CD4-positive, CD25-positive, alpha-beta regulatory T cell (primary cell): ENCODE measurements around the gene TUT4. TPM values are rescaled to one million over a fixed set of nuclear protein-coding genes. Genes with fewer than 3 reads are reported as not detected.

Source experiments
- ATAC-seq, 2 donors: fragments of 150-1000 bp; cut with Tn5 transposase; one replicate each; pipeline ENCODE4 v1.10.0; 2021; ENCODE audit warnings: low read depth in 2 of 2, moderate number of reproducible peaks in 2 of 2, moderate library complexity in 1 of 2
- DNase-seq, 3 donors: peaks; one replicate each; pipeline versions ENCODE4 v3.0.0 to v3.0.0-alpha.2; 2012 to 2022; ENCODE audit warnings: mixed read lengths in 1 of 3
- H3K27ac ChIP-seq: one replicate; pipeline ENCODE4 v1.7.0; 2013; ENCODE audit warnings: mild to moderate bottlenecking, low read length; ENCODE audit not compliant: insufficient read depth, poor library complexity, severe bottlenecking
- H3K27me3 ChIP-seq: one replicate; pipeline ENCODE4 v1.7.0; 2013; ENCODE audit warnings: low read length; ENCODE audit not compliant: control insufficient read depth, insufficient read depth
- H3K36me3 ChIP-seq: one replicate; pipeline ENCODE4 v1.7.0; 2013; ENCODE audit warnings: mild to moderate bottlenecking, low read length, moderate library complexity; ENCODE audit not compliant: control insufficient read depth, insufficient read depth
- H3K4me1 ChIP-seq: 2 replicates; pipeline ENCODE4 v1.7.0; 2013; ENCODE audit warnings: mild to moderate bottlenecking, low read length; ENCODE audit not compliant: insufficient read depth, control insufficient read depth, poor library complexity, severe bottlenecking
- H3K4me3 ChIP-seq: one replicate; pipeline ENCODE4 v1.7.0; 2013; ENCODE audit warnings: low read depth, mild to moderate bottlenecking, low read length, moderate library complexity
- H3K9me3 ChIP-seq, 2 experiments: 1 replicate in 1 of 2; 2 replicates in 1 of 2; pipeline ENCODE4 v1.7.0; 2013; ENCODE audit warnings: low read length in 2 of 2, mild to moderate bottlenecking in 1 of 2, moderate library complexity in 1 of 2; ENCODE audit not compliant: control insufficient read depth in 2 of 2
- H3K27ac Mint-ChIP-seq, 3 donors: one replicate each; pipeline ENCODE4 v1.8.0; 2020 to 2022; ENCODE audit warnings: mild to moderate bottlenecking in 3 of 3, mixed read lengths in 3 of 3, moderate library complexity in 2 of 3
- H3K27me3 Mint-ChIP-seq: one replicate; pipeline ENCODE4 v1.8.0; 2022; ENCODE audit warnings: mild to moderate bottlenecking, mixed read lengths
- H3K36me3 Mint-ChIP-seq: one replicate; pipeline ENCODE4 v1.8.0; 2020; ENCODE audit warnings: mixed read lengths
- H3K4me1 Mint-ChIP-seq, 4 donors: one replicate each; pipeline ENCODE4 v1.8.0; 2020 to 2022; ENCODE audit warnings: mixed read lengths in 4 of 4, mild to moderate bottlenecking in 1 of 4
- H3K4me3 Mint-ChIP-seq, 4 donors: one replicate each; pipeline ENCODE4 v1.8.0; 2020 to 2022; ENCODE audit warnings: mild to moderate bottlenecking in 4 of 4, mixed read lengths in 4 of 4, moderate library complexity in 3 of 4
- H3K9me3 Mint-ChIP-seq, 7 donors: one replicate each; pipeline ENCODE4 v1.8.0; 2020 to 2022; ENCODE audit warnings: mixed read lengths in 7 of 7, mild to moderate bottlenecking in 3 of 7, moderate library complexity in 2 of 7
- polyA plus RNA-seq, 4 donors: library from polyadenylated mRNA; unstranded; fragments of 300-500 nt; fragmentation: Illumina TruSeq; gene quantifications; one replicate each; pipeline ENCODE4 v1.2.3, GENCODE V29; 2021
- total RNA-seq: library from RNA; stranded (reverse); gene quantifications from one replicate; pipeline ENCODE4 v1.2.3, GENCODE V29; 2022

The TUT4 gene
- total and polyA plus RNA-seq, 5 donors from 2014 or later: 24.9 to 120 (median 31.5) TPM

DNA sequence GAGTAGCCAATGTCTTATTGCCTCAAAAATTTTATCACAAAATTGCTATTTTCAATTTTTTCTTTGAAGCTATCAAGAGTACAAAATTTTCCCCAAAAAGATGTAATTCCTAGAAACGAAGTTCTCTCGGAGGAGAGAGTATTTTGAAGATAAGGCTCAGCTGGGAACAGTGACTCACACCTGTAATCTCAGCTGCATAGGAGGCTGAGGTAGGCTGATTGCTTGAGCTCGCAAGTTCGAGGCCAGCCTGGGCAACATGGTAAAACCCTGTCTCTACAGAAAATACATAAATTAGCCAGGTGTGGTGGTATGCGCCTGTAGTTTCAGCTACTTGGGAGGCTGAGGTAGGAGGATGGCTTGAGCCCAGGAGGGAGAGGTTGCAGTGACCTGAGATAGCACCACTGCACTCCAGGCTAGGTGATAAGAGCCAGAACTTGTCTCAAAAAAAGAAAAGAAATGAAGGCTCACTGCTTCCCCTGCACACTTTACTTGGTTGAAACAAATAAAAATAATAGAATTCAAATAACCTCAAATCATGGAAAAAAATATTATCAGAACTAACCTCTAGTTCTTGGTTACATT is 22.2 kb downstream of the TUT4 start:
- peaks cover 0 to 8% (median 0%) of the 10 kb centered on the region in 7 donors for H3K9me3 Mint-ChIP-seq
- H3K27ac Mint-ChIP-seq: peak overlapping the region in 2 of 3 donors; percentile 20 to 65
- no peaks in the 10 kb centered on the region for H3K27me3 Mint-ChIP-seq
- H3K4me1 ChIP-seq: peaks cover 6% of the 10 kb centered on the region
- DNase-seq (no peak), ATAC-seq (no peak)
- H3K4me1 Mint-ChIP-seq: peaks cover 22 to 46% (median 31%) of the 10 kb centered on the region in 4 donors
- no peaks in the 10 kb centered on the region for H3K9me3 ChIP-seq
- H3K27me3 ChIP-seq: no peaks in the 10 kb centered on the region
- peaks cover 26% of the 10 kb centered on the region for H3K36me3 Mint-ChIP-seq
- peaks cover 8% of the 10 kb centered on the region for H3K36me3 ChIP-seq
- H3K27ac ChIP-seq: no peak overlapping the region
- no peak overlapping the region for H3K4me3 Mint-ChIP-seq
- H3K4me3 ChIP-seq: no peak overlapping the region

DNA sequence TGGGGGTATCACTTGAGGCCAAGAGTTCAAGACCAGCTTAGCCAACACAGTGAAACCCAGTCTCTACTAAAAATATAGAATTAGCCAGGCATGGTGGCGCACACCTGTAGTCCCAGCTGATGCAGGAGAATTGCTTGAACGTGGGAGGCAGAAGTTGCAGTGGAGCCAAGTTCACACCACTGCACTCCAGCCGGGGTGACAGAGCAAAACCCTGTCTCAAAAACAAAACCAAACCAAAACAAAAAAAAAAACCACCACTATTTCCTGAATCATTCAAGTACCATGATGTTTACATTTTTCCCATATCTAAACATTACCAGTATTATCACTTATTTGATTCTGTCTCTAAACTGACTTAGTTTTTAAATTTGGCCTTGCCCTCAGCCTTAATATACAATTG is 29.5 kb downstream of the TUT4 start:
- H3K4me3 Mint-ChIP-seq: peak overlapping the region in 2 of 4 donors; percentile 8 to 35
- Histone ChIP-seq H3K27ac (no peak overlapping the region), H3K27me3 (no peaks in the 10 kb centered on the region), H3K4me3 (peak overlapping the region; percentile 47), H3K36me3 (peaks cover 20% of the 10 kb centered on the region), H3K4me1 (peaks cover 11% of the 10 kb centered on the region), H3K9me3 (no peaks in the 10 kb centered on the region)
- H3K27ac Mint-ChIP-seq: peak overlapping the region in 1 of 3 donors; percentile 5
- no peaks in the 10 kb centered on the region for H3K27me3 Mint-ChIP-seq
- H3K9me3 Mint-ChIP-seq: no peaks in the 10 kb centered on the region
- no peak for ATAC-seq
- peak in 2 of 3 donors; percentile 15 to 37 for DNase-seq
- H3K4me1 Mint-ChIP-seq: peaks cover 7 to 30% (median 23%) of the 10 kb centered on the region in 4 donors
- H3K36me3 Mint-ChIP-seq: peaks cover 24% of the 10 kb centered on the region

DNA sequence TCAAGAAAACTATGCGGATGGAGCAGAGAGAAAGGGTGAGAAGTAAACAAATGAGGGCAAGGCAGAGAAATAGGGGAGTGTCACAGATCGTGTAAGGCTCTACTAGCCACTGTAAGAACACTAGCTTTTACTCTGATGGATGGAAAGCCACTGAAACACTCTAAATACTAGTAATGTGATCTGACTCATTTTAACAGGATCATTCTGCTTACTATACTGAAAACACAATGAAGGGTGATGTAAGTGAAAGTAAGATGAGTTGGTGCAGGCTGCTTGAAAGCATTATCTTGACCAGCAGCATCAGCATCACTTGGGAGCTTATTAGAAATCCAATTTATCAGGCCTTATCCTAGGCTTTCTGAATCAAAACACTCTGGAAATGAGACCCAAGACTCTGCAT is 32.7 kb downstream of the TUT4 start:
- peak overlapping the region in 1 of 3 donors; percentile 58 for H3K27ac Mint-ChIP-seq
- H3K27me3 Mint-ChIP-seq: no peaks in the 10 kb centered on the region
- ATAC-seq: no peak
- peak in 1 of 3 donors; percentile 6 for DNase-seq
- H3K4me3 ChIP-seq: no peak overlapping the region
- H3K4me1 ChIP-seq: peaks cover 11% of the 10 kb centered on the region
- H3K36me3 Mint-ChIP-seq: peaks cover 19% of the 10 kb centered on the region
- no peaks in the 10 kb centered on the region for H3K9me3 ChIP-seq
- peaks cover 0 to 39% (median 21%) of the 10 kb centered on the region in 4 donors for H3K4me1 Mint-ChIP-seq
- peaks cover 16% of the 10 kb centered on the region for H3K36me3 ChIP-seq
- no peak overlapping the region for H3K4me3 Mint-ChIP-seq
- no peak overlapping the region for H3K27ac ChIP-seq
- no peaks in the 10 kb centered on the region for H3K9me3 Mint-ChIP-seq
- H3K27me3 ChIP-seq: no peaks in the 10 kb centered on the region

DNA sequence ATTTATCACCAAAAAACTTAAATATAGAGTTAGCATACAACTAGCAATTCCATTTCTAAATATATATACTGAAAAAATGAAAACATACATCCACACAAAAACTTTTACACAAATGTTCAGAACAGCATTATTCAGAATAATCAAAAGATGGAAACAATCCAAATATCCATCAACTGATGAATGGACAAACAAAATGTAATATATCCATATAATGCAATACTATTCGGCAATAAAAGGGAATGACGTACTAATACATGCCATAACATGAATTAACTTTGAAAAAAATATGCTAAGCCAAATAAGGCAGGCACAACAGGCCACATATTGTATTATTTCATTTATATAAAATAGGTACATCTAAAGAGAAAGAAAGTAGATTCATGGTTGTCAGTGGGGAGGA is 33.9 kb downstream of the TUT4 start:
- Histone ChIP-seq H3K4me3 (no peak overlapping the region), H3K36me3 (peaks cover 18% of the 10 kb centered on the region), H3K9me3 (no peaks in the 10 kb centered on the region), H3K4me1 (peaks cover 9% of the 10 kb centered on the region), H3K27me3 (no peaks in the 10 kb centered on the region), H3K27ac (no peak overlapping the region)
- ATAC-seq (no peak), DNase-seq (no peak)
- H3K27ac Mint-ChIP-seq: no peak overlapping the region
- H3K36me3 Mint-ChIP-seq: peaks cover 17% of the 10 kb centered on the region
- no peaks in the 10 kb centered on the region for H3K27me3 Mint-ChIP-seq
- peaks cover 0 to 31% (median 17%) of the 10 kb centered on the region in 4 donors for H3K4me1 Mint-ChIP-seq
- no peaks in the 10 kb centered on the region for H3K9me3 Mint-ChIP-seq
- H3K4me3 Mint-ChIP-seq: no peak overlapping the region

DNA sequence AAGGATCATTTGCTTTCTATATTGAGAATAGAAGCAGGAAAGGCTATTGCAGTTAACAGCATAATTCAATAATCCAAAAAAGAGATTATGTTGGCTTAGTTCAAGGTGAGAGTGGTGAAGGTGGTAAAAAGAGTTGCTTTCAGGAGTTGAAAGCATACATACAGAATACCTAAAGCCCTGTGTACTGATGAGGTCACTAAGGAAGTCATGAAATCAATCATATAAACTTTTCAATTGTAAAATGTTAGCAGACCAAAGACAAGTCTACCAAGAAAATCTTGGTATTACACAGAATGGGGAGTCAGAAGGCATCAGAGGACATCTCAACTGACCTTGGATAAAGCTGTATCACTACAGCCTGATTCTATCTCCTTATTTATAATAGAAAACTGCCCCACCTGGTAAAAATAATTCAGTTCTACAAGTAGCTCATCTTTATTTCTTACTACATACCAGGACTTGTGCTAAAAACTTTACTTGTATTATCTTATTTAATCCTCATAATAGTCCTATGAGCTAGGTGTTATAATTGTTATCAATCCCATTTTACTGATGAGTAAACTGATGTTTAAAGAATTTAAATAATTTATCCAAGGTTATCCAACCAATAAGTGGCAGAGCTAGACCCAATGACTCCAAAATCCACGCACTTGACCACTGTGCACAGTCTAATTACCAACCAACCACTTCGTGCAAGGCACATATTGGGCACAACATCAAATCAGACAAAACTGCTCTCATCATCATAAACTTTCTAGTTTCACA is 40.9 kb downstream of the TUT4 start:
- H3K36me3 ChIP-seq: peaks cover 39% of the 10 kb centered on the region
- Mint-ChIP-seq H3K36me3 (peaks cover 19% of the 10 kb centered on the region), H3K27me3 (no peaks in the 10 kb centered on the region), H3K4me3 (no peak overlapping the region), H3K27ac (no peak overlapping the region), H3K9me3 (no peaks in the 10 kb centered on the region), H3K4me1 (peaks cover 6 to 23% (median 8%) of the 10 kb centered on the region in 4 donors)
- DNase-seq (peak in 1 of 3 donors; percentile 23), ATAC-seq (no peak)
- no peaks in the 10 kb centered on the region for H3K4me1 ChIP-seq
- no peaks in the 10 kb centered on the region for H3K9me3 ChIP-seq
- no peak overlapping the region for H3K27ac ChIP-seq
- no peak overlapping the region for H3K4me3 ChIP-seq
- no peaks in the 10 kb centered on the region for H3K27me3 ChIP-seq

DNA sequence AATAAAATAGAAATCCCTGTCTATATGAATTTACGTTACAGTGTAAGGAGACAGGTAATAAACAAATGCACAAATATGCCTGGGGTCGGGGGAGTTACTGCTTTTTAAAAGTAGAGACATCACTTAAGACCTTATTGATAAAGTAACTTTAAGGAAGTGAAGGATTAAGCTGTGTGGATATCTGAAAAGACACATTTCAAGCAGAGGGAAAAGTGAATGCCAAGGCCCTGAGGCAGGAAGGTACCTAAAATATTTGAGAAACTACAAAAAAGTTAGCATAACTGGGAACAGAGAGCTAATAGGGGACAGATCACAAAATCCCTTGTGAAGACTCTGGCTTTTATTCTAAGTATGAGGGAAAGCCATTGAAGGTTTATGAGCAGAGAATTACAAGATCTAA is 41.5 kb downstream of the TUT4 start:
- DNase-seq: no peak
- H3K27me3 Mint-ChIP-seq: no peaks in the 10 kb centered on the region
- H3K36me3 ChIP-seq: peaks cover 43% of the 10 kb centered on the region
- H3K4me3 Mint-ChIP-seq: no peak overlapping the region
- no peaks in the 10 kb centered on the region for H3K27me3 ChIP-seq
- no peak overlapping the region for H3K4me3 ChIP-seq
- H3K36me3 Mint-ChIP-seq: peaks cover 24% of the 10 kb centered on the region
- H3K4me1 ChIP-seq: no peaks in the 10 kb centered on the region
- no peaks in the 10 kb centered on the region for H3K9me3 ChIP-seq
- no peak overlapping the region for H3K27ac Mint-ChIP-seq
- H3K9me3 Mint-ChIP-seq: no peaks in the 10 kb centered on the region
- ATAC-seq: no peak
- H3K4me1 Mint-ChIP-seq: peaks cover 4 to 27% (median 7%) of the 10 kb centered on the region in 4 donors
- no peak overlapping the region for H3K27ac ChIP-seq

DNA sequence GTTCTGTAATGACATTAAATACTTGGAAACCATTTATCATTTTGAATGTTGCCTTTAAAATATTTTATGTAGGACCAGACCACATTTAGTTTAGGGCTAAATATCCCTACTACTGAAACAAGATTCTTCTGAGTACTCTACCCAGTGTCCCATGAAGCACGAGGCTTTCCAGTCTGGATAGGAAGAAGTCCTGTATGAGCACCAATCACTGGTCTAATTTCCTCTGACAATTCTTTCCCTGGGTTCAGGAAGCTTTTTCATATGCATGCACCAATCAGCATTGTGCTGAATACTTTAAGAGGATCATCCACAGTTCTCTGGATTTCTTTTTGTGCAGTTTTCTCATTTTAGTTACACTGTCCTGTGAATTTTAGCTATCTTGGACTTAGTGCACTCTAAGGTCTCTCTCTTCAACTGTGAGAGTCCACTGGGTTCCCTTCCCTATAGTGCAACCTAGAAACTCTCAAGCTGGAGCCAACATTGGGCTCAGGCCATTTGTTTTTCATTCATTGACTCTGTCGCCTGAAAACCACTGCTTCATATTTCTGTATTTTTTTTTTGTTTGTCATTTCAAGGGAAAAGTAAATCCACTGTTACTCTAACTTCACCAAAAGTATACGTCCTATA is 45.9 kb downstream of the TUT4 start:
- H3K4me3 ChIP-seq: no peak overlapping the region
- H3K9me3 ChIP-seq: no peaks in the 10 kb centered on the region
- H3K36me3 ChIP-seq: peaks cover 38% of the 10 kb centered on the region
- Mint-ChIP-seq H3K4me3 (no peak overlapping the region), H3K27ac (peak overlapping the region in 1 of 3 donors; percentile 15), H3K27me3 (no peaks in the 10 kb centered on the region), H3K4me1 (peaks cover 9 to 36% (median 16%) of the 10 kb centered on the region in 4 donors), H3K36me3 (peaks cover 35% of the 10 kb centered on the region), H3K9me3 (peaks cover 0 to 2% (median 0%) of the 10 kb centered on the region in 7 donors)
- H3K27ac ChIP-seq: no peak overlapping the region
- DNase-seq (no peak), ATAC-seq (no peak)
- no peaks in the 10 kb centered on the region for H3K4me1 ChIP-seq
- H3K27me3 ChIP-seq: no peaks in the 10 kb centered on the region
